Measurements from ENCODE around the gene ACAA1. TPM values are rescaled to one million over a fixed set of nuclear protein-coding genes. Genes with fewer than 3 reads are reported as not detected.

ACAA1 gene
- total RNA-seq, 1 experiment from 2014 or later: 49.0 TPM

- no peak for TF ChIP-seq ZNF274 (IDR thresholded peaks at IDR 0.05; ENCODE audit: low read depth, low read length)
- TF ChIP-seq EZH2 (IDR thresholded peaks at IDR 0.05): no peak
- no peak for TF ChIP-seq SIN3A (IDR thresholded peaks at IDR 0.05; ENCODE audit: low read depth)
- TF ChIP-seq POLR2AphosphoS5 (IDR thresholded peaks at IDR 0.05; ENCODE audit: low read depth, low read length): no peak
Observed at GRCh38 chr3:38114875-38115644, 21.9 kb downstream of the ACAA1 start (continued).

GRCh38 chr3:38114052-38114874, 22.7 kb downstream of the ACAA1 start:
- TF ChIP-seq ZFX (IDR thresholded peaks at IDR 0.05) (no peak), EZH2 (IDR thresholded peaks at IDR 0.05) (no peak)
- Histone ChIP-seq H3K36me3 (ENCODE audit: control insufficient read depth in 1 of 2, insufficient read depth in 2 of 2, low read length in 2 of 2) (no peaks in the 10 kb centered on the region), H2AFZ (ENCODE audit: low read depth, low read length, poor library complexity, severe bottlenecking) (no peak overlapping the region), H4K20me1 (ENCODE audit: insufficient read depth) (no peaks in the 10 kb centered on the region), H3K4me2 (ENCODE audit: low read length) (no peak overlapping the region), H3K4me3 (replicated peaks in 1 of 2; ENCODE audit: low read depth in 1 of 2, low read length in 2 of 2) (no peak overlapping the region), H3K79me2 (ENCODE audit: insufficient read depth, low read length) (no peaks in the 10 kb centered on the region), H3K27ac (ENCODE audit: low read depth, low read length) (no peak overlapping the region), H3K9me3 (ENCODE audit: control insufficient read depth in 1 of 2, insufficient read depth in 1 of 2, low read depth in 1 of 2, low read length in 2 of 2) (no peaks in the 10 kb centered on the region), H3K27me3 (ENCODE audit: insufficient read depth, low read length) (no peaks in the 10 kb centered on the region), H3K9ac (ENCODE audit: low read length) (no peak overlapping the region), H3K4me1 (ENCODE audit: control insufficient read depth in 1 of 2, insufficient read depth in 2 of 2, low read length in 2 of 2) (peaks cover 5 to 11% of the 10 kb centered on the region in 2 experiments; a peak in 3 of 4 replicates), H3K9me2 (ENCODE audit: insufficient read depth) (no peaks in the 10 kb centered on the region)
- POLR2A ChIA-PET: no interaction called here
- CTCF ChIA-PET: no interaction called here
- ATAC-seq (no peak), DNase-seq (ENCODE audit: low read depth, low spot score) (no peak)
- intact Hi-C loops (cut with micrococcal nuclease): loop anchor here (10.0 kb wide), 1 partner anchor 139 kb away; no protein-coding TSS in a partner anchor
- RAD21 ChIA-PET (ENCODE audit: low non-redundant PET in 1 of 2, low total read pairs in 2 of 2, uncharacterized antibody in 2 of 2, unreplicated experiment in 2 of 2): no interaction called here
- no TSS peak for BruUV-seq (replicated peaks)

- intact Hi-C loops (cut with micrococcal nuclease): loop anchor here (10.0 kb wide), 1 partner anchor 138 kb away; no protein-coding TSS in a partner anchor
- CTCF ChIA-PET: no interaction called here
- Histone ChIP-seq H3K9ac (ENCODE audit: low read length) (no peak overlapping the region), H3K4me3 (replicated peaks in 1 of 2; ENCODE audit: low read depth in 1 of 2, low read length in 2 of 2) (no peak overlapping the region), H2AFZ (ENCODE audit: low read depth, low read length, poor library complexity, severe bottlenecking) (no peak overlapping the region), H3K9me2 (ENCODE audit: insufficient read depth) (no peaks in the 10 kb centered on the region), H3K27me3 (ENCODE audit: insufficient read depth, low read length) (no peaks in the 10 kb centered on the region), H3K36me3 (ENCODE audit: control insufficient read depth in 1 of 2, insufficient read depth in 2 of 2, low read length in 2 of 2) (no peaks in the 10 kb centered on the region), H3K4me1 (ENCODE audit: control insufficient read depth in 1 of 2, insufficient read depth in 2 of 2, low read length in 2 of 2) (peaks cover 5 to 8% of the 10 kb centered on the region in 2 experiments; a peak in 3 of 4 replicates), H4K20me1 (ENCODE audit: insufficient read depth) (no peaks in the 10 kb centered on the region), H3K4me2 (ENCODE audit: low read length) (no peak overlapping the region), H3K79me2 (ENCODE audit: insufficient read depth, low read length) (no peaks in the 10 kb centered on the region), H3K9me3 (ENCODE audit: control insufficient read depth in 1 of 2, insufficient read depth in 1 of 2, low read depth in 1 of 2, low read length in 2 of 2) (no peaks in the 10 kb centered on the region), H3K27ac (ENCODE audit: low read depth, low read length) (no peak overlapping the region)
- DNase-seq (ENCODE audit: low read depth, low spot score): no peak
- no peak for TF ChIP-seq ZNF274 (IDR thresholded peaks at IDR 0.05; ENCODE audit: low read depth, low read length)
- no peak for TF ChIP-seq CEBPB (IDR thresholded peaks at IDR 0.05; ENCODE audit: low read depth)
- TF ChIP-seq JUND (IDR thresholded peaks at IDR 0.05): no peak
- no peak for TF ChIP-seq EGR1 (IDR thresholded peaks at IDR 0.05; ENCODE audit: low read depth)
- TF ChIP-seq MAX (IDR thresholded peaks at IDR 0.05): no peak
- TF ChIP-seq POLR2AphosphoS5 (IDR thresholded peaks at IDR 0.05; ENCODE audit: low read depth, low read length): no peak
- TF ChIP-seq RAD21 (IDR thresholded peaks at IDR 0.05; ENCODE audit: low read depth): no peak
- TF ChIP-seq SP1 (IDR thresholded peaks at IDR 0.05; ENCODE audit: low read depth): no peak
- no peak for TF ChIP-seq SIN3A (IDR thresholded peaks at IDR 0.05; ENCODE audit: low read depth)
- TF ChIP-seq YY1 (IDR thresholded peaks at IDR 0.05; ENCODE audit: extremely low read depth, insufficient replicate concordance, low read depth, low read length): no peak
- no peak for TF ChIP-seq POLR2A (IDR thresholded peaks at IDR 0.05; ENCODE audit: borderline replicate concordance, extremely low read depth, insufficient read depth, insufficient read length)
- no peak for TF ChIP-seq SRF (IDR thresholded peaks at IDR 0.05; ENCODE audit: low read depth)
- TF ChIP-seq EZH2 (IDR thresholded peaks at IDR 0.05): no peak
- RAD21 ChIA-PET (ENCODE audit: low non-redundant PET in 1 of 2, low total read pairs in 2 of 2, uncharacterized antibody in 2 of 2, unreplicated experiment in 2 of 2): no interaction called here
- ATAC-seq: no peak
- BruUV-seq (replicated peaks): no TSS peak
- POLR2A ChIA-PET: no interaction called here
Observed at GRCh38 chr3:38112378-38112761, 24.6 kb downstream of the ACAA1 start.
